Endothelial cell of umbilical vein (primary cell): Measurements from ENCODE around the gene MIS18A. TPM values are rescaled to one million over a fixed set of nuclear protein-coding genes. Genes with fewer than 3 reads are reported as not detected.

Experiments
- BruUV-seq: library from RNA; stranded (reverse); fragments of 400-500 nt; replicated peaks from 2 replicates; lab custom pipeline; 2021; lab: Mats Ljungman, UMichigan
- CTCF ChIA-PET: fragments of 300-600, 350-600 bp; sonication (Branson Sonifier 250); formaldehyde crosslinking; loops from one replicate; lab custom pipeline; 2021; ENCODE audit warnings: antibody characterized with exemption, inconsistent platforms; lab: Charles Lee
- POLR2A ChIA-PET: fragments of 300-600, 350-600 bp; sonication (Branson Sonifier 250); formaldehyde crosslinking; loops from one replicate; lab custom pipeline; 2021; ENCODE audit warnings: antibody characterized with exemption, inconsistent platforms; lab: Charles Lee
- DNase-seq: peaks from one replicate; pipeline ENCODE4 v3.0.0-alpha.2; 2011; ENCODE audit warnings: low read depth, low spot score
- FAIRE-seq: peaks from 2 replicates; lab custom pipeline; 2011; peaks lifted over from hg19 to GRCh38; lab: Jason Lieb, UNC
- H2AFZ ChIP-seq: 2 replicates; pipeline ENCODE4 v1.6.0; 2012; ENCODE audit warnings: low read depth, low read length, control low read depth, inconsistent platforms
- H3K27ac ChIP-seq: 2 replicates; pipeline ENCODE4 v1.5.1; 2011; ENCODE audit warnings: low read depth, mild to moderate bottlenecking, control low read depth, low read length, moderate library complexity; ENCODE audit not compliant: insufficient read depth
- H3K27me3 ChIP-seq, 2 experiments: 2 replicates each; pipeline versions ENCODE4 v1.6.0 to v1.6.1; 2011; ENCODE audit warnings: low read length in 2 of 2, mixed read lengths in 1 of 2; ENCODE audit not compliant: control insufficient read depth in 2 of 2, insufficient read depth in 2 of 2
- H3K36me3 ChIP-seq, 2 experiments: 2 replicates in 1 of 2; 3 replicates in 1 of 2; pipeline ENCODE4 v1.5.1; 2011; ENCODE audit warnings: low read length in 2 of 2, mild to moderate bottlenecking in 1 of 2, moderate library complexity in 1 of 2; ENCODE audit not compliant: control insufficient read depth in 2 of 2, insufficient read depth in 2 of 2; ENCODE audit errors: extremely low read depth in 1 of 2
- H3K4me1 ChIP-seq: 3 replicates; pipeline ENCODE4 v1.5.1; 2011; ENCODE audit warnings: mild to moderate bottlenecking, low read length; ENCODE audit not compliant: control insufficient read depth, insufficient read depth; ENCODE audit errors: extremely low read depth
- H3K4me2 ChIP-seq: 2 replicates; pipeline ENCODE4 v1.6.1; 2011; ENCODE audit warnings: low read length, control low read depth, mixed read lengths; ENCODE audit not compliant: insufficient read depth
- H3K4me3 ChIP-seq, 3 experiments: fragments of 200-600 bp in 1 of 3; sonication (generic), shearing (Covaris generic) in 1 of 3; replicated peaks in 1 of 3; 2 replicates each; pipeline ENCODE4 v1.5.1; 2011 to 2016; ENCODE audit warnings: control low read depth in 3 of 3, low read length in 3 of 3, mild to moderate bottlenecking in 2 of 3, inconsistent platforms in 1 of 3, low read depth in 1 of 3, moderate library complexity in 1 of 3; ENCODE audit not compliant: insufficient read depth in 1 of 3
- H3K79me2 ChIP-seq: 2 replicates; pipeline ENCODE4 v1.6.0; 2012; ENCODE audit warnings: low read length, inconsistent platforms; ENCODE audit not compliant: control insufficient read depth, insufficient read depth
- H3K9ac ChIP-seq: replicated peaks from 2 replicates; pipeline ENCODE3; 2011; ENCODE audit warnings: low read length, control low read depth; ENCODE audit not compliant: insufficient read depth; ENCODE audit errors: extremely low read depth
- H3K9me1 ChIP-seq: replicated peaks from 3 replicates; pipeline ENCODE4 v1.6.0; 2011; ENCODE audit warnings: mild to moderate bottlenecking, low read length; ENCODE audit not compliant: control insufficient read depth, insufficient read depth; ENCODE audit errors: extremely low read depth
- H3K9me3 ChIP-seq: replicated peaks from 2 replicates; pipeline ENCODE4 v1.5.1; 2012; ENCODE audit warnings: low read length, inconsistent platforms; ENCODE audit not compliant: control insufficient read depth, insufficient read depth
- H4K20me1 ChIP-seq: replicated peaks from 2 replicates; pipeline ENCODE3; 2011; ENCODE audit warnings: mild to moderate bottlenecking, low read length; ENCODE audit not compliant: control insufficient read depth, insufficient read depth; ENCODE audit errors: extremely low read depth
- EZH2 ChIP-seq: IDR thresholded peaks from 2 replicates; pipeline ENCODE4 v1.6.1; 2012; ENCODE audit warnings: borderline replicate concordance, low read depth, mild to moderate bottlenecking, moderate library complexity, low read length, inconsistent platforms; ENCODE audit not compliant: severe bottlenecking
- FOS ChIP-seq: IDR thresholded peaks from 2 replicates; pipeline ENCODE4 v1.6.1; 2011; ENCODE audit warnings: mild to moderate bottlenecking, low read length, moderate library complexity, borderline replicate concordance; ENCODE audit not compliant: insufficient read depth
- GATA2 ChIP-seq: IDR thresholded peaks from 2 replicates; pipeline ENCODE4 v1.7.0; 2011; ENCODE audit warnings: low read depth, mild to moderate bottlenecking, moderate library complexity, mixed read lengths, low read length; ENCODE audit not compliant: insufficient read length, insufficient read depth
- JUN ChIP-seq: IDR thresholded peaks from 2 replicates; pipeline ENCODE4 v1.6.1; 2011; ENCODE audit warnings: borderline replicate concordance, low read depth; ENCODE audit not compliant: insufficient read length, insufficient read depth
- MAX ChIP-seq: IDR thresholded peaks from 2 replicates; pipeline ENCODE4 v1.6.1; 2011; ENCODE audit not compliant: insufficient read depth, insufficient read length
- MYC ChIP-seq: IDR thresholded peaks from one replicate; pipeline ENCODE4 v1.6.1; 2011; ENCODE audit warnings: mild to moderate bottlenecking, low read depth, low read length
- POLR2A ChIP-seq: IDR thresholded peaks from 2 replicates; pipeline ENCODE4 v1.6.1; 2012; ENCODE audit warnings: low read depth, mild to moderate bottlenecking, control low read depth, low read length
- POLR2AphosphoS5 ChIP-seq: IDR thresholded peaks from 2 replicates; pipeline ENCODE4 v1.6.1; 2012; ENCODE audit warnings: low read depth, mild to moderate bottlenecking, control low read depth, low read length, moderate library complexity; ENCODE audit not compliant: insufficient read depth
- dilution Hi-C: fragments of 300-500 bp; cut with MboI; formaldehyde crosslinking; loops from one replicate; pipeline ENCODE4 v1.15.0; 2019; ENCODE audit warnings: low sequenced_read_pairs; ENCODE audit not compliant: extremely low pct_ligation_motif_present
- intact Hi-C: fragments of 100-400 bp; cut with micrococcal nuclease; formaldehyde crosslinking; loops from one replicate; pipeline ENCODE4 v1.10.0; 2022
- polyA plus RNA-seq, 4 experiments: library from polyadenylated mRNA; depleted of rRNA in 3 of 4; stranded (reverse) in 3 of 4; unstranded in 1 of 4; fragments of >200 nt; gene quantifications; 2 replicates each; pipeline versions ENCODE4 v1.2.1 to v1.2.3, GENCODE V29; 2011 to 2012; ENCODE audit warnings: missing spikeins in 1 of 4
- total RNA-seq: library from RNA; stranded (reverse); gene quantifications from 2 replicates; pipeline ENCODE4 v1.2.3, GENCODE V29; 2021
- TF ChIP-seq, protein P1 (sequence below), 2 donors: IDR thresholded peaks; 1 replicate in 1 of 2; 2 replicates in 1 of 2; pipeline ENCODE4 v1.5.1; 2011; ENCODE audit warnings: low read length in 2 of 2, mild to moderate bottlenecking in 2 of 2, moderate library complexity in 2 of 2, control low read depth in 1 of 2, inconsistent platforms in 1 of 2, low read depth in 1 of 2; ENCODE audit not compliant: insufficient read depth in 1 of 2; ENCODE audit errors: extremely low read depth in 1 of 2

MIS18A gene
- total and polyA plus RNA-seq, 2 donors (not counting 3 experiments of a cell fraction or from before 2014, with no cell fraction given) = 7.9 to 19.7 TPM

GRCh38 chr21:32312976-32313375 lies 34.1 kb upstream of the MIS18A start:
- no TSS peak for BruUV-seq
- CTCF ChIA-PET = interaction anchor here (1.1 kb wide), 1 partner anchor 10 kb away, joined by 3 read pairs; no protein-coding TSS in a partner anchor

More at GRCh38 chr21:32312976-32313375, 34.1 kb upstream of the MIS18A start:
- dilution Hi-C loops = no loop called here
- no peak overlapping the region for H2AFZ ChIP-seq
- POLR2A ChIA-PET = no interaction called here
- FAIRE-seq = no peak
- H3K27ac ChIP-seq = no peak overlapping the region
- no peaks in the 10 kb centered on the region for H3K9me3 ChIP-seq
- peaks cover 12 to 16% of the 10 kb centered on the region in 2 experiments for H3K36me3 ChIP-seq
- H3K4me1 ChIP-seq = no peaks in the 10 kb centered on the region
- intact Hi-C loops = no loop called here
- DNase-seq = no peak
- H3K79me2 ChIP-seq = no peaks in the 10 kb centered on the region
- H3K4me2 ChIP-seq = no peak overlapping the region
- H3K27me3 ChIP-seq = no peaks in the 10 kb centered on the region
- H3K9ac ChIP-seq = no peak overlapping the region
- no peaks in the 10 kb centered on the region for H4K20me1 ChIP-seq
- TF ChIP-seq POLR2A (no peak), GATA2 (no peak), FOS (no peak), MAX (no peak), EZH2 (no peak), POLR2AphosphoS5 (no peak), JUN (no peak), MYC (no peak)
- TF ChIP-seq, protein P1, sequence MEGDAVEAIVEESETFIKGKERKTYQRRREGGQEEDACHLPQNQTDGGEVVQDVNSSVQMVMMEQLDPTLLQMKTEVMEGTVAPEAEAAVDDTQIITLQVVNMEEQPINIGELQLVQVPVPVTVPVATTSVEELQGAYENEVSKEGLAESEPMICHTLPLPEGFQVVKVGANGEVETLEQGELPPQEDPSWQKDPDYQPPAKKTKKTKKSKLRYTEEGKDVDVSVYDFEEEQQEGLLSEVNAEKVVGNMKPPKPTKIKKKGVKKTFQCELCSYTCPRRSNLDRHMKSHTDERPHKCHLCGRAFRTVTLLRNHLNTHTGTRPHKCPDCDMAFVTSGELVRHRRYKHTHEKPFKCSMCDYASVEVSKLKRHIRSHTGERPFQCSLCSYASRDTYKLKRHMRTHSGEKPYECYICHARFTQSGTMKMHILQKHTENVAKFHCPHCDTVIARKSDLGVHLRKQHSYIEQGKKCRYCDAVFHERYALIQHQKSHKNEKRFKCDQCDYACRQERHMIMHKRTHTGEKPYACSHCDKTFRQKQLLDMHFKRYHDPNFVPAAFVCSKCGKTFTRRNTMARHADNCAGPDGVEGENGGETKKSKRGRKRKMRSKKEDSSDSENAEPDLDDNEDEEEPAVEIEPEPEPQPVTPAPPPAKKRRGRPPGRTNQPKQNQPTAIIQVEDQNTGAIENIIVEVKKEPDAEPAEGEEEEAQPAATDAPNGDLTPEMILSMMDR (IDR thresholded peaks at IDR 0.05; ENCODE audit: extremely low read depth in 1 of 2, insufficient read depth in 1 of 2, low read depth in 1 of 2, low read length in 2 of 2) = no peak
- H3K4me3 ChIP-seq = no peak overlapping the region
- no peaks in the 10 kb centered on the region for H3K9me1 ChIP-seq
